ENCODE measurements around the gene MPPED2. TPM values are rescaled to one million over a fixed set of nuclear protein-coding genes. Genes with fewer than 3 reads are reported as not detected.

MPPED2 gene
- total and polyA plus RNA-seq, 10 of the 15 experiments (the other 5 are each of a cell fraction or from before 2014, with no cell fraction given), result not detected

DNA sequence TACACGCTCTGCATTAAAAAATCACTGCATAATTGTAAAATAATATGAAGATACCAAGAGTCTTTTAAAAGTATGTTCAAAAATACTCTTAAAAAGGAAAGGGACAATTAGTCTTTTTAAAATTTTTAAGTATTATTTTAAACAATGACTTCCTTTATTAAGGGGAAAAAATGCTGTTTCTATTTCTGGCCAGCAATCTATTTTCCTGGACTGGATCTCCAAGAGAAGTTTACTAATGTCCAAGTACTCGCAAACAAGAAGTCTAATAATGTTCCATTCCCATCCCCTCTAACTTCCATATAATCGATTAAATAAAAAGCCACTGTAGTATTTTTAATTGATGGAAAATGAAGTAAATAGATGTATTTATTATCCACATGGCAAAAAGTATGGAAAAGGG is 123.7 kb downstream of the MPPED2 start (continued):
- TF ChIP-seq, protein P1, sequence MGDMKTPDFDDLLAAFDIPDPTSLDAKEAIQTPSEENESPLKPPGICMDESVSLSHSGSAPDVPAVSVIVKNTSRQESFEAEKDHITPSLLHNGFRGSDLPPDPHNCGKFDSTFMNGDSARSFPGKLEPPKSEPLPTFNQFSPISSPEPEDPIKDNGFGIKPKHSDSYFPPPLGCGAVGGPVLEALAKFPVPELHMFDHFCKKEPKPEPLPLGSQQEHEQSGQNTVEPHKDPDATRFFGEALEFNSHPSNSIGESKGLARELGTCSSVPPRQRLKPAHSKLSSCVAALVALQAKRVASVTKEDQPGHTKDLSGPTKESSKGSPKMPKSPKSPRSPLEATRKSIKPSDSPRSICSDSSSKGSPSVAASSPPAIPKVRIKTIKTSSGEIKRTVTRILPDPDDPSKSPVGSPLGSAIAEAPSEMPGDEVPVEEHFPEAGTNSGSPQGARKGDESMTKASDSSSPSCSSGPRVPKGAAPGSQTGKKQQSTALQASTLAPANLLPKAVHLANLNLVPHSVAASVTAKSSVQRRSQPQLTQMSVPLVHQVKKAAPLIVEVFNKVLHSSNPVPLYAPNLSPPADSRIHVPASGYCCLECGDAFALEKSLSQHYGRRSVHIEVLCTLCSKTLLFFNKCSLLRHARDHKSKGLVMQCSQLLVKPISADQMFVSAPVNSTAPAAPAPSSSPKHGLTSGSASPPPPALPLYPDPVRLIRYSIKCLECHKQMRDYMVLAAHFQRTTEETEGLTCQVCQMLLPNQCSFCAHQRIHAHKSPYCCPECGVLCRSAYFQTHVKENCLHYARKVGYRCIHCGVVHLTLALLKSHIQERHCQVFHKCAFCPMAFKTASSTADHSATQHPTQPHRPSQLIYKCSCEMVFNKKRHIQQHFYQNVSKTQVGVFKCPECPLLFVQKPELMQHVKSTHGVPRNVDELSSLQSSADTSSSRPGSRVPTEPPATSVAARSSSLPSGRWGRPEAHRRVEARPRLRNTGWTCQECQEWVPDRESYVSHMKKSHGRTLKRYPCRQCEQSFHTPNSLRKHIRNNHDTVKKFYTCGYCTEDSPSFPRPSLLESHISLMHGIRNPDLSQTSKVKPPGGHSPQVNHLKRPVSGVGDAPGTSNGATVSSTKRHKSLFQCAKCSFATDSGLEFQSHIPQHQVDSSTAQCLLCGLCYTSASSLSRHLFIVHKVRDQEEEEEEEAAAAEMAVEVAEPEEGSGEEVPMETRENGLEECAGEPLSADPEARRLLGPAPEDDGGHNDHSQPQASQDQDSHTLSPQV (IDR thresholded peaks at IDR 0.05), result no peak

GRCh38 chr11:30459821-30460220 is 126.3 kb downstream of the MPPED2 start:
- H4K20me1 ChIP-seq (ENCODE audit: control insufficient read depth, insufficient read depth), result no peaks in the 10 kb centered on the region
- CTCF ChIA-PET, result no interaction called here
- H3K4me3 ChIP-seq, result no peak overlapping the region
- ATAC-seq (no peak), FAIRE-seq (no peak), DNase-seq (ENCODE audit: low read depth, low spot score) (no peak)
- H3K79me2 ChIP-seq (ENCODE audit: control insufficient read depth, insufficient read depth, low read length), result no peaks in the 10 kb centered on the region
- no peaks in the 10 kb centered on the region for H3K4me1 ChIP-seq (ENCODE audit: control insufficient read depth, insufficient read depth, low read length)
- intact Hi-C loops (cut with micrococcal nuclease; ENCODE audit: unreplicated experiment) (no loop called here), in situ Hi-C loops (cut with MboI) (no loop called here)
- H3K27me3 ChIP-seq (replicated peaks in 1 of 2; ENCODE audit: control insufficient read depth in 2 of 2, insufficient read depth in 2 of 2, low read length in 1 of 2), result no peaks in the 10 kb centered on the region; a peak in 1 of 4 replicates
- SMC1A ChIA-PET (ENCODE audit: uncharacterized antibody, unreplicated experiment), result no interaction called here
- H3K36me3 ChIP-seq (ENCODE audit: control insufficient read depth in 2 of 2, insufficient read depth in 2 of 2, low read length in 1 of 2), result no peaks in the 10 kb centered on the region
- no peaks in the 10 kb centered on the region for H3K9me3 ChIP-seq (replicated peaks; ENCODE audit: control insufficient read depth, insufficient read depth, low read length)
- no peak overlapping the region for H3K27ac ChIP-seq (ENCODE audit: control insufficient read depth, insufficient read depth)
- POLR2A ChIA-PET, result no interaction called here
- no peak overlapping the region for H3K9ac ChIP-seq (ENCODE audit: control insufficient read depth, insufficient read depth, low read length)
- H3K4me2 ChIP-seq (ENCODE audit: control insufficient read depth, insufficient read depth), result no peak overlapping the region
- no TSS peak for BruUV-seq (replicated peaks)
- whole genome bisulfite sequencing (ENCODE audit: insufficient coverage, insufficient replicate concordance, low lambda C conversion rate, missing lambda C conversion rate), result 11% methylated on average over 3 of the region's 3 CpGs
- RAD21 ChIA-PET (ENCODE audit: unreplicated experiment), result no interaction called here
- no peak overlapping the region for H2AFZ ChIP-seq (ENCODE audit: control insufficient read depth, low read depth, low read length)
- no peak for TF ChIP-seq EP300 (IDR thresholded peaks at IDR 0.05; ENCODE audit: borderline replicate concordance in 1 of 2, control insufficient read depth in 1 of 2, low read depth in 2 of 2, low read length in 2 of 2)
- no peak for TF ChIP-seq SMAD5 (IDR thresholded peaks at IDR 0.05; ENCODE audit: low read depth)
- TF ChIP-seq MTA3 (IDR thresholded peaks at IDR 0.05; ENCODE audit: borderline replicate concordance, low read length), result no peak
- TF ChIP-seq IRF5 (IDR thresholded peaks at IDR 0.05; ENCODE audit: borderline replicate concordance), result no peak
- TF ChIP-seq RAD51 (IDR thresholded peaks at IDR 0.05), result no peak
- no peak for TF ChIP-seq LARP7 (IDR thresholded peaks at IDR 0.05)
- no peak for TF ChIP-seq EGR1 (IDR thresholded peaks at IDR 0.05; ENCODE audit: borderline replicate concordance in 1 of 2, low read depth in 2 of 2, low read length in 2 of 2)
- no peak for TF ChIP-seq IKZF2 (IDR thresholded peaks at IDR 0.05)
- TF ChIP-seq MEF2A (IDR thresholded peaks at IDR 0.05; ENCODE audit: insufficient read depth, low read depth, low read length), result no peak
- no peak for TF ChIP-seq PAX8 (IDR thresholded peaks at IDR 0.05)
- no peak for TF ChIP-seq NFXL1 (IDR thresholded peaks at IDR 0.05; ENCODE audit: borderline replicate concordance)
- no peak for TF ChIP-seq ZNF207 (IDR thresholded peaks at IDR 0.05; ENCODE audit: borderline replicate concordance)
- TF ChIP-seq JUNB (IDR thresholded peaks at IDR 0.05), result no peak
- TF ChIP-seq IKZF1 (conservative IDR thresholded peaks at IDR 0.05), result no peak
- no peak for TF ChIP-seq PML (IDR thresholded peaks at IDR 0.05; ENCODE audit: low read length)
- TF ChIP-seq, protein P2, sequence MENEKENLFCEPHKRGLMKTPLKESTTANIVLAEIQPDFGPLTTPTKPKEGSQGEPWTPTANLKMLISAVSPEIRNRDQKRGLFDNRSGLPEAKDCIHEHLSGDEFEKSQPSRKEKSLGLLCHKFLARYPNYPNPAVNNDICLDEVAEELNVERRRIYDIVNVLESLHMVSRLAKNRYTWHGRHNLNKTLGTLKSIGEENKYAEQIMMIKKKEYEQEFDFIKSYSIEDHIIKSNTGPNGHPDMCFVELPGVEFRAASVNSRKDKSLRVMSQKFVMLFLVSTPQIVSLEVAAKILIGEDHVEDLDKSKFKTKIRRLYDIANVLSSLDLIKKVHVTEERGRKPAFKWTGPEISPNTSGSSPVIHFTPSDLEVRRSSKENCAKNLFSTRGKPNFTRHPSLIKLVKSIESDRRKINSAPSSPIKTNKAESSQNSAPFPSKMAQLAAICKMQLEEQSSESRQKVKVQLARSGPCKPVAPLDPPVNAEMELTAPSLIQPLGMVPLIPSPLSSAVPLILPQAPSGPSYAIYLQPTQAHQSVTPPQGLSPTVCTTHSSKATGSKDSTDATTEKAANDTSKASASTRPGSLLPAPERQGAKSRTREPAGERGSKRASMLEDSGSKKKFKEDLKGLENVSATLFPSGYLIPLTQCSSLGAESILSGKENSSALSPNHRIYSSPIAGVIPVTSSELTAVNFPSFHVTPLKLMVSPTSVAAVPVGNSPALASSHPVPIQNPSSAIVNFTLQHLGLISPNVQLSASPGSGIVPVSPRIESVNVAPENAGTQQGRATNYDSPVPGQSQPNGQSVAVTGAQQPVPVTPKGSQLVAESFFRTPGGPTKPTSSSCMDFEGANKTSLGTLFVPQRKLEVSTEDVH (IDR thresholded peaks at IDR 0.05; ENCODE audit: low read depth, partially characterized antibody), result no peak

Data from GM12878 (cell line).